OCI-LY7 (cell line): ENCODE measurements around the gene SLC23A1. TPM values are rescaled to one million over a fixed set of nuclear protein-coding genes. Genes with fewer than 3 reads are reported as not detected.

Experiments
- BruUV-seq: library from RNA; stranded (reverse); fragments of 400-500 nt; replicated peaks from 2 replicates; lab custom pipeline; 2021; lab: Mats Ljungman, UMichigan
- CTCF ChIA-PET: fragments of 300-600 bp; sonication (Branson Sonifier 250); formaldehyde crosslinking; loops from one replicate; lab custom pipeline; 2022; ENCODE audit warnings: antibody characterized with exemption; ENCODE audit not compliant: unreplicated experiment; lab: Charles Lee
- POLR2A ChIA-PET: fragments of 300-600 bp; sonication (Branson Sonifier 250); formaldehyde crosslinking; loops from one replicate; lab custom pipeline; 2022; ENCODE audit warnings: antibody characterized with exemption; lab: Charles Lee
- DNase-seq: peaks from one replicate; pipeline ENCODE4 v3.0.0-alpha.2; 2015; ENCODE audit warnings: low spot score
- H2AFZ ChIP-seq: fragments of 200-600 bp; sonication (generic), shearing (Covaris generic); 2 replicates; pipeline ENCODE4 v1.6.1; 2014; ENCODE audit warnings: mild to moderate bottlenecking, antibody characterized with exemption, low read length, moderate library complexity
- H3K27ac ChIP-seq: fragments of 200-600 bp; sonication (generic); 2 replicates; pipeline ENCODE4 v1.5.1; 2014; ENCODE audit warnings: mixed run types, low read depth, mild to moderate bottlenecking, moderate library complexity, low read length, inconsistent platforms; ENCODE audit not compliant: poor library complexity, severe bottlenecking
- H3K36me3 ChIP-seq: fragments of 200-600 bp; sonication (generic); 2 replicates; pipeline ENCODE4 v1.6.1; 2014; ENCODE audit warnings: mild to moderate bottlenecking, antibody characterized with exemption, low read length, moderate library complexity, mixed read lengths; ENCODE audit not compliant: insufficient read depth
- H3K4me1 ChIP-seq: fragments of 200-600 bp; sonication (generic); 2 replicates; pipeline ENCODE4 v1.5.1; 2014; ENCODE audit warnings: mild to moderate bottlenecking, low read length; ENCODE audit not compliant: insufficient read depth, poor library complexity, severe bottlenecking
- H3K4me2 ChIP-seq: fragments of 200-600 bp; sonication (generic); 2 replicates; pipeline ENCODE4 v1.6.1; 2014; ENCODE audit warnings: mild to moderate bottlenecking, low read length
- H3K4me3 ChIP-seq: fragments of 200-600 bp; sonication (generic); 2 replicates; pipeline ENCODE4 v1.5.1; 2014; ENCODE audit warnings: mild to moderate bottlenecking, low read depth, low read length; ENCODE audit not compliant: poor library complexity, severe bottlenecking
- H3K79me2 ChIP-seq: fragments of 200-600 bp; sonication (generic); 2 replicates; pipeline ENCODE4 v1.6.1; 2016; ENCODE audit warnings: low read depth, mild to moderate bottlenecking, low read length, moderate library complexity, mixed read lengths; ENCODE audit not compliant: insufficient read depth
- H3K9me2 ChIP-seq: fragments of 200-600 bp; sonication (generic); 2 replicates; pipeline ENCODE4 v1.6.1; 2016; ENCODE audit warnings: mild to moderate bottlenecking, low read length, mixed read lengths; ENCODE audit not compliant: insufficient read depth
- H3K9me3 ChIP-seq: fragments of 200-600 bp; sonication (generic); 2 replicates; pipeline ENCODE4 v1.6.1; 2014; ENCODE audit warnings: mild to moderate bottlenecking, mixed run types, low read length, mixed read lengths
- H4K20me1 ChIP-seq: fragments of 200-600 bp; sonication (generic); 2 replicates; pipeline ENCODE4 v1.6.1; 2014; ENCODE audit warnings: mild to moderate bottlenecking, antibody characterized with exemption, low read length, moderate library complexity, mixed read lengths; ENCODE audit not compliant: insufficient read depth
- CTCF ChIP-seq: fragments of 200-600 bp; sonication (generic); conservative IDR thresholded peaks from 2 replicates; pipeline ENCODE4 v1.5.1; 2014; ENCODE audit warnings: mild to moderate bottlenecking, antibody characterized with exemption, low read length, moderate library complexity, mixed read lengths
- EZH2phosphoT487 ChIP-seq: fragments of 200-600 bp; sonication (generic); IDR thresholded peaks from 2 replicates; pipeline ENCODE4 v1.6.1; 2018; ENCODE audit warnings: low read depth, borderline replicate concordance, mild to moderate bottlenecking, mixed run types, antibody characterized with exemption, low read length, moderate library complexity, mixed read lengths
- intact Hi-C: fragments of 100-400 bp; cut with micrococcal nuclease; formaldehyde crosslinking; loops from one replicate; pipeline ENCODE4 v1.10.0; 2022; ENCODE audit not compliant: unreplicated experiment
- total RNA-seq, 2 experiments: library from RNA; depleted of rRNA in 1 of 2; stranded (reverse); fragments of >200 nt in 1 of 2; shearing (Covaris generic) in 1 of 2; gene quantifications; 2 replicates each; pipeline ENCODE4 v1.2.3, GENCODE V29; 2014 to 2022

Gene SLC23A1
- total RNA-seq, 2 experiments from 2014 or later: 20.3 to 63.1 TPM

DNA sequence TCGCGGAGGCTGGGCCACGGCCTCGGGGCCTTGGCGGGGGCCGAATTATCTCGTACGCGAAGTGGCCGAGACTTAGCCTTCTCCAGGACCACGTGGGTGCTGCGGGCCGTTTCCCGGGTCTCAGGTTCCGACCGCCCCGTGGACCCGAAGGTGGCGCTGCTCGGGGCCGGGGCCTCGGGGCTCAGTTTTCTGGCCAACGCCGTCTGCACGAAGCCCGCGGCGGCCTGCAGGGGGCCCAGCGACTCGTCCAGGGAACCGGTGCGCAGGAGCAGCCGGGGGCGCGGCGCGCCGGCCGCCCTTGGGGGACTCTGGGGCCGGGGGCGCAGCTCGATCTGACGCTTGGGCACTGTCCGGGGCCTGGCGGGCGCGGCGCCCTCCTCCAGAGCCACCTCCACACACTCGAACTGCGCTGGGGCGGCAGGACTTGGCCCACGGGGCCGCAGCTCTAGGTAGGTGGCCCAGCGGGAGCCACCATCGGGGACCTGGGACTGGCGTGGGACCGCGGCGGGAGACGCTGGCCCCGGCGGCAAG lies 11.1 kb upstream of the SLC23A1 start:
- Histone ChIP-seq H4K20me1 (no peaks in the 10 kb centered on the region), H3K27ac (peak overlapping the region; percentile 90), H3K4me1 (peaks cover 61% of the 10 kb centered on the region), H3K36me3 (peaks cover 33% of the 10 kb centered on the region), H3K9me2 (no peaks in the 10 kb centered on the region), H3K79me2 (peaks cover 33% of the 10 kb centered on the region), H3K4me3 (peak overlapping the region; percentile 79), H3K4me2 (peak overlapping the region; percentile 99), H2AFZ (no peak overlapping the region), H3K9me3 (no peaks in the 10 kb centered on the region)
- peak; percentile 77 for TF ChIP-seq CTCF
- TF ChIP-seq EZH2phosphoT487: no peak
- intact Hi-C loops: loop anchor here (5.0 kb wide), 2 partner anchors 117 to 817 kb away; partner anchors contain the start of gene HSPA9
- BruUV-seq: no TSS peak
- DNase-seq: peak; percentile 73
- ChIA-PET CTCF (no interaction called here), POLR2A (no interaction called here)

GRCh38 chr5:139393497-139394122 lies 10.5 kb upstream of the SLC23A1 start:
- POLR2A ChIA-PET: interaction anchor here (0.6 to 1.5 kb wide), 3 partner anchors 10 to 687 kb away, joined by 3 read pairs; partner anchors contain the start of gene SPATA24
- H3K4me1 ChIP-seq: peaks cover 61% of the 10 kb centered on the region

More at GRCh38 chr5:139393497-139394122, 10.5 kb upstream of the SLC23A1 start:
- TF ChIP-seq EZH2phosphoT487: no peak
- TF ChIP-seq CTCF: no peak
- Histone ChIP-seq H3K4me3 (peak overlapping the region; percentile 79), H3K9me3 (no peaks in the 10 kb centered on the region), H3K4me2 (peak overlapping the region; percentile 99), H3K79me2 (peaks cover 39% of the 10 kb centered on the region), H3K27ac (peak overlapping the region; percentile 90), H4K20me1 (no peaks in the 10 kb centered on the region), H2AFZ (peak overlapping the region; percentile 24; the same call in 1 of the 2 replicates), H3K36me3 (peaks cover 38% of the 10 kb centered on the region), H3K9me2 (no peaks in the 10 kb centered on the region)
- CTCF ChIA-PET: no interaction called here
- no TSS peak for BruUV-seq
- intact Hi-C loops: loop anchor here (5.0 kb wide), 2 partner anchors 116 to 816 kb away; partner anchors contain the start of gene HSPA9
- no peak for DNase-seq
